ENCODE measurements around the gene SYT11.

SYT11 gene

DNA sequence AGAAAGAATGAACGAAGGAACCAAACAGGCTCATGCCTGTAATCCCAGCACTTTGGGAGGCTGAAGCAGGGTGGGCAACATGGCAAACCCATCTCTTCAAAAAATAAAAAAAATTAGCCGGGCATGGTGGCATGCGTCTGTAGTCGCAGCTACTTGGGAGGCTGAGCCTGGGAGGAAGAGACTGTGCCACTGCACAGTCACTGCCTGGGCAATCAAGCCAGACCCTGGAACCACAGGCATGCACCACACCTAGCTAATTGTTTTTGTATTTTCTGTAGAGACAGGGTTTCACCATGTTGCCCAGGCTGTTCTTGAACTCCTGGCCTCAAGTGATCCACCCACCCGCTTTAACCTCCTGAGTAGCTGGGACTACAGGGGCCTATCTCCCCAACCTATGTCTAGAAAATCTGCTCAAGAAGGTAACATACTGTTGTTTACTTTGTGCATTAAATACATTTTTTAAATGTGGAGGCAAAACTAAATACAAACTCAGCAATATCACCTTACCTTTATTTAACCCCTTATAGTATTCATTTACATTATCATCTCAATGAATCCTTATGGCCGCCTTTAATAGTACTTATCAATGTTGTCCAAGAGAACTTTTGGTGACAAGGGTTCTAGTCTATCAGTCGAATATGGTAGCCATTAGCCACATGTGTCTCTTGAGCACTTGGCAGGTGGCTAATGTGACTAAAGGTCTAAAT, 72.1 kb downstream of the SYT11 start:
- TF ChIP-seq, protein P1, sequence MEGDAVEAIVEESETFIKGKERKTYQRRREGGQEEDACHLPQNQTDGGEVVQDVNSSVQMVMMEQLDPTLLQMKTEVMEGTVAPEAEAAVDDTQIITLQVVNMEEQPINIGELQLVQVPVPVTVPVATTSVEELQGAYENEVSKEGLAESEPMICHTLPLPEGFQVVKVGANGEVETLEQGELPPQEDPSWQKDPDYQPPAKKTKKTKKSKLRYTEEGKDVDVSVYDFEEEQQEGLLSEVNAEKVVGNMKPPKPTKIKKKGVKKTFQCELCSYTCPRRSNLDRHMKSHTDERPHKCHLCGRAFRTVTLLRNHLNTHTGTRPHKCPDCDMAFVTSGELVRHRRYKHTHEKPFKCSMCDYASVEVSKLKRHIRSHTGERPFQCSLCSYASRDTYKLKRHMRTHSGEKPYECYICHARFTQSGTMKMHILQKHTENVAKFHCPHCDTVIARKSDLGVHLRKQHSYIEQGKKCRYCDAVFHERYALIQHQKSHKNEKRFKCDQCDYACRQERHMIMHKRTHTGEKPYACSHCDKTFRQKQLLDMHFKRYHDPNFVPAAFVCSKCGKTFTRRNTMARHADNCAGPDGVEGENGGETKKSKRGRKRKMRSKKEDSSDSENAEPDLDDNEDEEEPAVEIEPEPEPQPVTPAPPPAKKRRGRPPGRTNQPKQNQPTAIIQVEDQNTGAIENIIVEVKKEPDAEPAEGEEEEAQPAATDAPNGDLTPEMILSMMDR (conservative IDR thresholded peaks at IDR 0.05; ENCODE audit: low read depth, low read length), result no peak
- DNase-seq (ENCODE audit: low read depth), result no peak
- no peak overlapping the region for H3K4me3 ChIP-seq (ENCODE audit: low read depth, low read length)

DNA sequence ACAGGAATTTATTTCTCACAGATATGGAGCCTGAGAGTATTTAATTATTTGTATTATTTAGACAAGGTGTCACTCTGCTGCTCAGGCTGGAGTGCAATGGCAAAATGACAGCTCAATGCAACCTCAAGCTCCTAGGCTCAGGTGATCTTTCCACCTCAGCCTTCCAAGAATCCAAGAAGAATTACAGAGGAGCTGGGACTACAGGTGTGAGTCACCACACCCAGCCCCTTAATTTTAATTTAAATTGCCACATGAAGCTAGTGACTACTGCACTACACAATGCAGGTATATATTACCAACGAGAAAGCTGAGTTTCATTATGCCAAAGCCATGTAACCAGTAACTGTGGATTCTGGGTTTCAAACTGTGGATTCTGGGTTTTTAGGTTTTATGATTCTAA, 72.7 kb downstream of the SYT11 start:
- TF ChIP-seq, protein P1 (conservative IDR thresholded peaks at IDR 0.05; ENCODE audit: low read depth, low read length), result no peak
- no peak overlapping the region for H3K4me3 ChIP-seq (ENCODE audit: low read depth, low read length)
- DNase-seq (ENCODE audit: low read depth), result no peak

DNA sequence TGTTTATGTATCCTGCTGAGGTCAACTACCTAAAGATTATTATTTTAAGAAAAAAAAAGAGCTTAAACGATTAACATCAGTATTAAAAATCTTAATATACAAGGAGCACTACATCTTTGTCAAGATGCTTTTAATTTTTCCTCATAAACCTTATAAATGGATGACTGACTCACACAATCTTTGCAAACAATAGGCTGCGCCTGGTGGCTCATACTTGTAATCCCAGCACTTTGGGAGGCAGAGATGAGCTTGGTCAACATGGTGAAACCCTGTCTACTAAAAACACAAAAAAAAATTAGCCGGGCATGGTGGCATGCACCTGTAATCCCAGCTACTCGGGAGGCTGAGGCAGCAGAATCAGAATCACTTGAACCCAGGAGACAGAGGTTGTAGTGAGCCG, 73.1 kb downstream of the SYT11 start:
- DNase-seq (ENCODE audit: low read depth), result no peak
- TF ChIP-seq, protein P1 (conservative IDR thresholded peaks at IDR 0.05; ENCODE audit: low read depth, low read length), result no peak
- peak overlapping the region; percentile 18 for H3K4me3 ChIP-seq (ENCODE audit: low read depth, low read length)

DNA sequence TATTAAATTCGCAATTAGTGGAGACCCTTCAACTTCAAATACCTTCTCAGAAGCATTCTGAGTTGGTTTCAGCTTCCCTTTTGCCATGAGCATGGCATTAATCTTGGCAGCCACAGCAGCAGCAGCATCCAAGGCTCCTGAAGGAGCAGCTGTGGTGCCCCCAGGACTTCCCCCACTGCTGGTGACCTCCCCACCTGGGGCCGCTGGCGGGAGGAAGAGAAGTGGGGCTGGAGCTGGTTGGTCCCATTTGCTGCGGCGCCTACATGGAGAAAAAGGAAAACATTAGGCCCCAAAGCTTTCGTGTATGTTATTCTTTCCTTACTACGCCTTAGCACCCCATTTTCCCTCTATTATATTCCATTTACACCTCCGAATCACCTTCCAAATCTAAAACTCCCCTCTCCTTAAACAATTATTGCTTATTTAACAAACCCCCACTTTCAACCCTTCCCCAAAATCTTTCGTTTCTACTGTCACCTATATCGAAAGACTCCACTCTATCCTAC, 74.3 kb downstream of the SYT11 start:
- no peak for DNase-seq (ENCODE audit: low read depth)
- peak overlapping the region; percentile 100 for H3K4me3 ChIP-seq (ENCODE audit: low read depth, low read length)
- TF ChIP-seq, protein P1 (conservative IDR thresholded peaks at IDR 0.05; ENCODE audit: low read depth, low read length), result no peak

DNA sequence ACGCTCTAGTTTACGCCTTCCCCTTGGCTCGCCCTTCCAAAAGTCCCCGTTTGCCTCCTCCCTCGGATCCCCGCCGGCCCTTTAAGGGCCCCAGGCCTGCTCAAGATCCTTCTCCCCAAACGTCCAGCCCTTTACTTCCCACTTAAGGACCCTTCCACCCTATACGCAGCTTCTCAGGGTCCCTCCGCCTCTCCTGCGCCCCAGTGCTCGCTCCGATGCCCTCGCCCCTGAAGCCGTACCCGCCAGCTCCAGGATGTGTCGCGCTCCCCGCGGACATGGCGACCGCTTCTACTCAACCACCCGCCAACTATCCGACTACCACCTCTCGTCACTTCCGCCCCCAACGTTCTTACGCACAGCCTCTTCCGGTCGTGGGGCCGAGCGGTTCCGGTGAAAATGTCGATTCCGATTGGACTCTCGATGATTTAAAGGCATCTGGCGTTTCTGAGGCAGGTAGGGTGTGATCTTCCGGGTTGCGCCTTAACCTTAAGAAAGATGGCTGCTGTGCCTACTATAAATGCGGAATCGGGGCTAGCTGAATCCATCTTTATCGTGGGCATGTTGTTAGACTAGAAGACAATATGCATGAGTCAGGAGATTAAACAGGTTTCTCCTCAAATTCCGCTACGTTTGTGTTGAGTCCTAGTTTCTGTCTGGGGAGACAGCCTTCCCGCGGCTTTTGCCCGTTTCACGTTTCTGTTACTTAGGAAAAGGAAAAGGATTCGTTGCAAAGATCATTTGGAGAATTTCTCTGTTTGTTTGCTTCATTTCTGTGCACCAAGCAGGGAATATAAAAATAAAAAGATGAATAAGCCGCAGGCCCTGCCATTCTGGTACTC, 74.9 kb downstream of the SYT11 start, which contains the start of gene KHDC4:
TSS of gene KHDC4 (minus strand) at position 317 of the 839 bp plus-strand sequence. CDS start at position 277, 40 bp downstream.
- H3K4me3 ChIP-seq (ENCODE audit: low read depth, low read length), result peak within 1 kb of the TSS; percentile 100
- TF ChIP-seq, protein P1 (conservative IDR thresholded peaks at IDR 0.05; ENCODE audit: low read depth, low read length), result peak; percentile 35
- DNase-seq (ENCODE audit: low read depth), result peak; percentile 99
